ENCODE measurements around the gene CDCA8.

DNA sequence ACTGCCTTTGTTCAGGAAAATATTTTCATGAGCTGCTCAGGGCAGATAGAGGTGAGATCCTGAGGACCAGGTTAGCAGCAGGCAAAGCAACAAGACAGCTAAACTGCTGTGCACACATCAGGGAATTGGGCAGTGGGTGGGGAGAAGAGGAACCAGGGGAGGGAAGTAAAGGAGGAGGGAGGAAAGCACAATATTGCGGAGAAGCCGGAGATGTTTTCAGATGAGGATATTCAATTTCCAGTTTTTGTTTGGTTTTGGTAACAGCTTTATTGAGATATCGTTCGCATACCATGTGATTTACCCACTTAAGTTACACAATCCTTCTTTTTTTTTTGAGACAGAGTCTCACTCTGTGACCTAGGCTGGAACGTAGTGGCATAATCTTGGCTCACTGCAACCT, 38.1 kb downstream of the CDCA8 start:
- TF ChIP-seq POLR2AphosphoS5 (IDR thresholded peaks at IDR 0.05) (no peak), POLR2A (IDR thresholded peaks at IDR 0.05) (no peak)
- TF ChIP-seq, protein P1, sequence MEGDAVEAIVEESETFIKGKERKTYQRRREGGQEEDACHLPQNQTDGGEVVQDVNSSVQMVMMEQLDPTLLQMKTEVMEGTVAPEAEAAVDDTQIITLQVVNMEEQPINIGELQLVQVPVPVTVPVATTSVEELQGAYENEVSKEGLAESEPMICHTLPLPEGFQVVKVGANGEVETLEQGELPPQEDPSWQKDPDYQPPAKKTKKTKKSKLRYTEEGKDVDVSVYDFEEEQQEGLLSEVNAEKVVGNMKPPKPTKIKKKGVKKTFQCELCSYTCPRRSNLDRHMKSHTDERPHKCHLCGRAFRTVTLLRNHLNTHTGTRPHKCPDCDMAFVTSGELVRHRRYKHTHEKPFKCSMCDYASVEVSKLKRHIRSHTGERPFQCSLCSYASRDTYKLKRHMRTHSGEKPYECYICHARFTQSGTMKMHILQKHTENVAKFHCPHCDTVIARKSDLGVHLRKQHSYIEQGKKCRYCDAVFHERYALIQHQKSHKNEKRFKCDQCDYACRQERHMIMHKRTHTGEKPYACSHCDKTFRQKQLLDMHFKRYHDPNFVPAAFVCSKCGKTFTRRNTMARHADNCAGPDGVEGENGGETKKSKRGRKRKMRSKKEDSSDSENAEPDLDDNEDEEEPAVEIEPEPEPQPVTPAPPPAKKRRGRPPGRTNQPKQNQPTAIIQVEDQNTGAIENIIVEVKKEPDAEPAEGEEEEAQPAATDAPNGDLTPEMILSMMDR (IDR thresholded peaks at IDR 0.05): no peak

Measured in suprapubic skin (tissue), 4 donors.